ENCODE results near the gene DPF3.
A peak's percentile ranks its signal among the peaks of the same experiment; 100 is the strongest.

The DPF3 gene

DNA sequence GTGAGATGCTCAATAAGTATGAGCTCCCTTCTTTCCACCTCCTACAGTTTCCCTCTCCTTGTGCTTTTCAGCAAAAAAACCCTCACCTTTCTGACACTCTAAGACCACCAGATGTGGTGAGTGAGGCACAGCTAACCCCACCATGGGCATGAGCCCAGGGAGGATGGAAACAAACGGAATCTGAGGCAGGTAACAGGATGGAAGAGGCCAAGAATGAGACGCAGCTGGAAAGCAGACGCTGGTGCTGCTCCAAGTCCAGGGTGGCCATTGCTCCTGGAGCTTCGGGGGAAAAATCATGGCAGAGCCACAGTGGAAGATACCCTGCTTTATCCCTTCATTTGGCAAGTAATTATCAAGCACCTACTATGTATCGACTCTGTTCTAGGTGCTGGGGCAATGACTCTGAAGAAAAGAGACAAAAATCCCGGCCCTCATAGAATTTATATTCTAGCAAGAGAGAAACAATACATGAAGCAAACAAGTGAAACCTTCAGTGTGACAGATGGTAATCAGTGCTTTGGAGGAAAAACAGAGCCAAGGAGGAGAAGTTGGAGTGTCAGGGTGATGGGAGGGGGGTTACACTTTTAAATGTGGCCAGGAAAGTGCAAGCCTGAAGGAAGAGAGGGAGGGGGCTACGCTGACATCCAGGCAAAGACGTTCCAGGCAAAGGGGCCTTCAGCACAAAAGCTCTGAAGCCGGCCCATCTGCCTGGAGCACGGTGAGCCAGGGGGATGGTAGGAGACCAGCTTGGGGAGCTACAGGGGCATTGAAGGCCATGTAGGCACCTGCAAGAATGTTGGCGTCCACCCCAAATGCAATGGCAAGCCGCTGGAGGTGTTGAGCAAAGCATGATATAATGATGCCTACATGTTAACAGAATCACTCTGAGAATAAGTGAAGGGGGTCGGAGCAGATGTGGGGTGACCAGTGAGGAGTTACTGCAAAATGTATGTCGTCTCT, 154.2 kb downstream of the DPF3 start:
- no peak for DNase-seq

DNA sequence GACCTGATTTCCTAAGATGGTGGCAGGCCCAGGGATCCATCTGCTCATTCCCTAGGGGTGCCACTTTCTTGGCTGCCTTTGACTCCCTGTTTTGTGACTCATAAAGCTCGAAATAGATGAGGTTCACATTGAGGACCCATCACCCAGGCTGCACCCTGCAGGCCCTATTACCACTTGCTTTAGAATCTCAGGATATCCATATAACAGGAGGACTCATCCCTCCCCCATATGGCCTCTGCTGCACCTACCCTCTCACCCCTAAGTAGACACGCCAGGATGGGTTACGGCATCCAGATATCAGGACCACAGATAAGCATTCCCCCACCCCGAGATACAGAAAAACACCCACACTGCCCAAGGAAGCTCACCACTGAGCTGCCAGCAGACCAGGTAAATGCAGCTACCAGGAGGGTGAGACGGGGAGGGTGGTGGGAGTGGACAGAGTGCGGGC, 155.7 kb downstream of the DPF3 start:
- DNase-seq = no peak

DNA sequence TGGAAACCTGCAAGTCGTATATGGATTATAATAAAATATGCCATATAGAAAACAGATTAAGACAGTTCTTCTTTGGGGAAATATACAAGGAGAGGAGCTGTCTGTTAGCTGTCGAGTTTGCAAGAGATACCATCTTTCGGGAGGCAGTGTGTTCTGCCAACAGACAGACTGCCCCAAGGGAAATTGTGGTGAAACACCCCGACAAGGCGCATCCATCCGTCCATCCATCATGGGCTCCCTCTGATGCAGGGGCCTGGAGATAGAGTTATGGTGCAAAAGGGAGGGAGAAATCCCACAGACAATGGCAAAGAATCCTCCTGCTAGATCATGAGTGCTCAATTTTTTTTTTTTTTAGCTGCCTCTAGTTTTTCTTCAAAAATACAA, 156.3 kb downstream of the DPF3 start:
- DNase-seq = no peak

DNA sequence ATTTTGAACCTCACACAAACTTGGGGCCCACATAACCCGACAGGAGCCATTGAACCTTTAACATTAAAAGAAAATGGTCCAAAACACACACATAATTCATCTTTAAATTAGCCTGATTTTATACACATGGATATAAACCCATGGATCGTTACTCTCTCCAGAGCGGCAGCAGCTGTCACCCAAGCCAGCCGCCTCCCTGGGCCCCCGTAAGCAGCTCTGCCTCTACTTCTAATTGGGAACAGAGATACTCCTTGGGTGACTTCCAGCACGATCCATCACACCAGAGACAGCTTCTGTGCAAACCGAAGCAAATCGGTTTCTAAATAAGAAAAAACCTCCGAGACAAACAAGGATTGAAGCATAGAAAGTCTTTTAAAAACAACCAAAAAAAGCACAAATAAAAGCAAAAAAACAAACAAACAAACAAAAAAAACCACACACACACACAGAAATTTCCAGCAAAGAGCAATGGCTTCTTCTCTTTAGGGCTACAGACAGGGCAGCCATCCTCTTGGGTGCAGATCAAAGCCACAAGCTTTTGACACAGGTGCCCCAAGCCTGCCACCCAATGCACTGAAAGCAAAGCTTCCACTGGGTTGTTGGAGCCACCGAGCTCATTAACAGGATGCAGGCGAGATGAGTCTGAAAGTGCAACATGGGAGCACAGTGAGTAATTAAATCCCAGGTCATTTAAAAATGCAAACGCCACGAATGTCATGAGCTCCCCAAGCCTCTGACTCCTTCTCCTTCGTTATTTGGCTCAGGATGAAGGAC, 156.9 kb downstream of the DPF3 start:
- DNase-seq = no peak

DNA sequence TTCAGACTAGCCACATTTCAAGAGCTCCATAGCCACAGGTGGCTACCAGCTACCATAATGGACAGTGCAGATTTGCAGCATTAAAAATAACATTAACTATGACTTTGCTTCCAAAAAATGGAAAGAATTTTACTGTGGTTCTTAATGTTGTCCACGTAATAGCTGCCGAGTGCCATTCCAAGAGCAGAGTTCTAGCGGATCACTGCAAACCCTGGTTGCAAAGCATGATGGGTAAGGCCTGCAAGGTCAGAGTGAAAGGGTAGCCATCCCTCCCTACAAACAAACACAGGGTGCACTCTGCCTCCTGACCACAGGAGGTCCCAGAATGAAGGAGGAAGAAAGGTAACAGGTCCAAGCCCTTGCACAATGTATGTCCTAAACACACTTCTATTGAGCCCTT, 157.6 kb downstream of the DPF3 start:
- DNase-seq = no peak

DNA sequence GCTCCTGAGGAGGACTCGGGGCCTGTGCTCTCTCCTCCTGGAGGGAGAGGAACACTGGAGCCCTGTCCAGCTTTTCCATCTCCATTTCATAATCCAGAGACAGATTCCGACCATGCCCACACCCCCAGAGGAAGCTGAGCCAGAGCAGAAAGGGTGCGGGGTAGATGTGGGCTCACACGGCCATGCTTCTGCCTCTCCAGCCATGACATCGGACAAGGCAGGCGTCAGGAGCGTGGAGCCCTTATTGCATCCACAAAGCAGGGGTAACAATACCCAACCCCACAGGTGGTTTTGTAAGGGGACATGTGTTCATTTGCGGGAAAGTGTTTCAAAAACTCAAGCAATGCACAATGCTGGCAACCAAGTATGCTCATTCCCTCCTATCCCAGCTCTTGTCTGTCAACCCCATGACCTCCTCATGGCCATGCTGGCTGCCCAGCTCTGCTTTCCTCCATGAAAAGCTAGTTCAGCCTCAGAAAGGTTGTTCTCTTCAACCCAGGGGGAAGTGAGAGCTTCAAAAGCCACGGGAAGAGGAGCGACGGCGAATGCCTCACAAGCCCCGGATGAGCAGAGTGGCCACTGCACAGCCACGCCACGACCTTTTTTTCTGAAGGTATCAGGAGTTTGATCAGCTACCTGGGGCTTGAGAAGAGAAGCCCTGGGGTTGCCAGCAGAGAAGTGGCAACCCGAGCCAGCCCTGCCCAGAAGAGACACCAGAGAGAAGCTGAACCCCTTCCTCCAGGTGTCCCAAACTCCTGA, 161.7 kb downstream of the DPF3 start:
- no peak for DNase-seq

DNA sequence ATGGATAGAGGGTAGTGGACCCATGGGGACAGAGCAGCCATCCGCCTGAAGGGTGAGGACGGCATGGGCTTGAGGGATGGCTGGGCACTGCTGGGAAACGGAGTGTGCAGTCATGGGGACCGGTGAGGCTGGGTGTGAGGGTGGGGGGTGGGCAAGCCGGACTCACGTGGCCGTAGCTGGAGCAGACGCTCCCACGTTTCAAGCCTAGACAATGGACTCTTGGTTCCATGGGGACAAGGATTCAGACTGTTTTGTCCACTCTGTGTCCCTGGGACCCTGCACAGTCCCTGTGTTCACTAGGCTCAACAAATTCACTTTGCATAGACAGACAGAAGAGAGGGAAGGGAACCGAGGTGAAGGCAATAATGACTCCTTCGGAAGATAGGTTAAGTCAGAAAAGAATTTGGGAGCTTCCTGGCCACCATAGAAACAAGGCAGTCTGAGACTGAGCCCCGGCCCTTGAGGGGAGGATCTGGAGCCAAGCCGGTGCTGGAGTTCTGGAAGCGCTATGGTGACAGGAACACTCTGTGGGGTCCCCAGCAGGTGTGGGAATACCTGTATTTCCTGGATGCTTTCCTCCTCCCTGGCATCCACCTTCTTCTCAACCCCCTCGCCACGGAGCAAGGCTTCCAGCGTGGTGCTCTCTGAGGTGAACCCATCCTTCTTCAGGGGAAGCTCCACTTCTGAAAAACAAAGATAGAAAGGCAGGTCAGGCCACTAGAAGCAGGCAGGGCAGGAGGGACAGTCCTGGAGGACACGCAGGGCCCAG, 162.5 kb downstream of the DPF3 start:
- no peak for DNase-seq

DNA sequence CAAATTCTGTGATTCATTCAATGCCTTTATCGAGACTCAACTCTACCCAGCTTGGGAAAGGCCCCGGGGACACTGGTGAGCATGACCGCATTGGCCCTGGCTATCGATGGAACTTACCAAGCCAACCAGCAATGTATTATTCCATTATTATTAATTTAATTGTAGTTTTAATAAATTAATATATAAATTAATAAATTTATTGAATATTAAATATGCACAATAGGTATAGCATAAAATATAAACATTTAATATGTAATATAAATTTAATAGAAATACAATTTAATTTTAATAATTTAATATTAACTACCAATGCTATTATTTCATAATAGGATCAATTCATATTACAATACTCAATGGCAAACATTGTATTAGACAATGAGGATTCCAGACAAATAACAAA, 163.4 kb downstream of the DPF3 start:
- DNase-seq = no peak

DNA sequence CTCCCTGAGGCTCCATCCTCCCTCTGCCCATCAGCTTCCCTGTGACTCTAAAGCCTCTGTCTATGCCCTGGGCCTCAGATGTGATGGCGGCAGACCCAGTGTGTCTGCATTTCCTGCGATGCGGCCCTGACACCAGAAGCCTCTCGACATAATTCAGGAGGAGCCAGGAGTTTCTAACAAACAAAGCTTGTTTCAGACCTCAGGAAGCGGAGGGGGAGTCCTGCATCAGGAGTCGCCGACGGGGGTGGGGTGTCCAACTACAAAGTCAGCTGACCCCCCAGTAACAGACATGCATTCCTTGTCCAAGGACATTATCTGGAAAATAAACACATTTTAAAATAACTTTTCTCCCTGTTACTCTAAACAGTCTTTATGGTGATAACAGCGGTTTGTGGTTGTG, 167.5 kb downstream of the DPF3 start:
- no peak for DNase-seq

DNA sequence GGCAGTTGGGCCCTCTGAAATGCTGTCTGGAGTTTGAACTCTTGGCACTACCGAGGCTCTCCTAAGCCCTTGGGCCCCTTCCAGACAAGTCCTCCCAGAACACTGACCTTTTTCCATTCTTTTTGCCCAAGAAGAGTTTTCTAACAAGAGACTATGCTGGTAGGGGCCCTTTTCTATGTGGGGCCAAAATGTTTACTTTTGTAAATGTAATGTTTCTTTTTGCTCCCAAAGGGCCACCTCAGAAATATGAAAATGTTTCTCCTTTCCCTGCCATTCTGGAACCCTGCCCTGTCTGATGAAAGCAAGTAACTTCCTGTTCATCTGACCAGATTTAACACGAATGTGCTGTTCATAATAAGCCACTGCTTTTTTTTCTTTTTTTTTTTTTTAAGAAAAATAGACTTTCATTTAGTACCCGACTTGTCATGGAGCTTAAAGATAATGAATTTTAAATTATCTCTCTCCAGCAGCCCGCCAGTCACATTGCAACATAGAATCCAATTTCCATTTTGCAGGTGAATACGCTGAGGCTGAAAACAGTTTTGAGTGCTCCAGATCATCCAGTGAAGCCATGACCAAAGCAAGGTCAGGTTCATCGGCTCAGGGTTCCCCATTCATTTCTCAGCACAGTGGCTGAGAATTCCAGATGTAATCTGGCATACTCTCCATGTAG, 169.9 kb downstream of the DPF3 start:
- DNase-seq = no peak

DNA sequence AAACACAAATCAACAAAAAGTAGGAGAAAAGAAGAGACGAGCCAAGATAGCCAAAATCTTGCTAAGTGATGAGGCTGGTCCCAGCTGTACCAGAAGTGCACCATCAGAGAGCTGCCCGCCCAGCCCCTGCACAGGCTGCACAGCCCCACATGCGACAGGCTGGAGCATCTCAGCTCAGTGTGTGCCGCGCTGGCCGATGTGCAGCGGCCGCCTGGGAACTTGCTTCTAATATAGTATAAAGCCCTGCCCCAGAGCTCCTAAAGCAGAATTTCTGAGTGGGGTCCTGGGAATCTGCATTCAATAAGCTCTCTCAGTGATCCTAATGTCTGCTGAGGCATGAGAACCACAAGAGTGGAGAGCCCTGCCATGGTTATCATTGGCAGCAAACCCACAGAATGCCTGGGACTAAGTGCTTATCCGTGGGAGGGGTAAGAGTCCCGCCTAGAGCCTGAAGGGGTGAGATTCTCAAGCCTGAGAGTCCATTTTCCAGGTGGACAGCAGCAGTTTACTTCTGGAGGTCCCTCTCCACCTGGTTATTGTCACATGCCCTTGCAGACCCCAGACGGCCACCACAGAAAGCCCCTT, 171.6 kb downstream of the DPF3 start:
- DNase-seq = no peak

DNA sequence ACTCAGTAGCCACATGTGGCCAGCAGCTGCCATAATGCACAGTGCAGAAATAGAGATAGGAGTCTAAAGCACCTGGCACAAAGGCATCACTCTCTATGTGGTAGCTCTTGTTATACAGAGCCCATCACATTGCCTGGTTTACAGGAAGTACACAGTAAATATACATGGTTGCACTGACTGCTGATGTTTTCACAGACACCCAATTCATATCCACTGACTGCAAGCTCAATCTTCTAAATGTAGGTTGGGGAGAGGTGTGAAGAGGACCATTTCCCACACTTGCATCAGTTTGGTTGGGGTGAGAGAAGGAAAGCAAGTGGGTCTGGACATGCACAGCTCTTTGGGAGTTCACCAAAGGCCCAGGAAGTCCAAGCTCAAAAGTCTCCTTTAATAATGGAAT, 172.8 kb downstream of the DPF3 start:
- no peak for DNase-seq

DNA sequence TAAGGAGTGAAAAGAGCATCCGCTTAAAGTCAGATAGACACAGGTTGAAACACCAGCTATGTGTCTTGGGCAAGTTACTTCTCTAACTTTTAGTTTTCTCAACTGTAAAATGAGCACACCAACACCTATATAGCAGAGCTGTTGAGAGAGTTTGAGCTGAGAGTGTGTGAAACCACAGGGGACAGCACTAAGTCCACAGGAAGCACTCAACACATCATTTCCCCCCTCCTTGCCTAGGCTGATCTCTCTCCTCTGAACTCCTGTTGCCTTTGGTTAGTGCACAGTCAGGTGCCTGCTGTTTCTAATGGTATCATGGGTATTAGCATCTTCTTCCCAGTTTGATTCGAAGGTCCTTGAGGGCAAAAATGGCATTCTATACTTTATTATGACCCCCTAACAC, 176.7 kb downstream of the DPF3 start:
- no peak for DNase-seq

DNA sequence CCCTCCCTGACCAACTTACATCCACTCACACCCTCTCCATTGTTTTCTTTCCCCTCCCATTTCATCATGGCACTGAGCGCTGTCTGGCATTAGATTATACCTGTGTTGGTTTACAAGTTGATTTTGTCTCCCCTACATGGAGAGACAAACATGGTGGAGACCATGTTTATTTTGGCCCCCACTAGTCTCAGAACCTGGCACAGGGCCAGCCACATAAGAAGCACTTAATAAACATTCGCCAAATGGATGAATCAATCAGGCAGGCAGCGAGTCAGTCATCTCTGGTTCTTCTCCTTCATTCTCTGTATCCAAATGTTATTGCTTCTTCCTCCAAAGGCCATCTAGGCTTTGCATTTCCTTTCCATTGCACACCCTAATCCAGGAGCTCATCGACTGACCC, 177.4 kb downstream of the DPF3 start:
- DNase-seq = no peak

DNA sequence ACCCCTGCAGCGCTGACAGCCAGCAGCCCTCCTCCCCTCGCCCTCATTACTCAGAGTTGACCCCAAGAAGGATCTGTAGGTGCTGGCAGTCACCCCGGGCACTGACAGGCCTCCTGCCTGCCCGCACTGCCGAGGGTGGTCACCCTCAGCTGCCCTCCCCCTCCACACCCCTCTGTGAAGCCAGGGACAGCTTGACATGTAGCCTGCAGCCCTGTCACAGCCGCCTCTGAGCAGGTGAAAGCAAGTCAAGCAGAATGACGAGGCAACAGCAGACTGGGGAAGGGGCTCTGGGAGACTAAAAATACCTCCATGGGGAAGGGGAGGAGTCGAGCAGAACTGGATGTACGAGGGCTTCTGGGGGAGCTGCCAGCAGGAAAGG, 178.1 kb downstream of the DPF3 start:
- no peak for DNase-seq

DNA sequence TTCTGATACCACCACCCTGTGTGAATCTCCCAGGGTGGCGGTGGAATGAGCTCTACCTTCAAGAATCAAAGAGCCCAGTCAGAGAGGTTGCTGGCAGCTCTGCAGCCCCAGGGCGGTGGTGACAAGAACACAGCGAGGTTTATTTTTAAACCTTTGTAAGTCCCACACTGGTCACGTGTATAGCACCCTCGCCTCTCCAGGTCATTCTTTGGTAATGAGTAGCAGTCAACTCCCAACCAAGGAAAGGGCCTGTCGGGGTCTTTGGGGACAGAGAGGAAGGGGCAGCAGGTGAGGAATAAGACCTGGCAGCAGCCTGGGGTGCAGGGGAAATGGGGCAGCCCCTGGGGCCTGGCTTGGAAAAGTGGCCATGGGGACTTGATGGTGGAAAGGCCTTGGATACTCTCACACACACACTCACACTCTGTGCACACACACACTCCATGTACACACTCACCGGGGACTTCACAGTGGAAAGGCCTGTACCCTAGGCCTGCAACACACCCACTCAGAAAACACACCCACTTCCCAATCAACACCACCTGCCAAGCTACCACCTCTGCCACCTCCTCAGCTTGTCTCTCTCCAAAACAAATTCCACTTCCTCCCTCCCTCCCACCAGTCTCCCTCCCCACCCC, 178.6 kb downstream of the DPF3 start:
- DNase-seq = no peak

DNA sequence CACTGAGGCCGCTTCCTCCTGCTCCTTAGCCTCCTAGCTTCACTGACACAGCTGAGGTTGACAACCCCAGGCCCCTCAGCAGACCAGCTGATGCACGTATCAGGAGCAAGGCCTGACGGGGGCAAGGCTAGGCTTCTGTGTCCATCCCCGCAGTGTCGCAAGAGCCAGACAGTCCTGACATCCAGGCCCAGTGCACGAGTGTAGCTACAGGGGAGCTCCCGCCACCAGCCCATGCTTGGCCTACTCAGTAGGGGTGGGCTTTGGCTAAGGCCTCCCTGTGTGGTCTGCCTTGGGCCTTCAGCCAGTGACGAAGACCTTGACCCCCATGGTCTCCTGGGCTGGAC, 179.1 kb downstream of the DPF3 start:
- no peak for DNase-seq

DNA sequence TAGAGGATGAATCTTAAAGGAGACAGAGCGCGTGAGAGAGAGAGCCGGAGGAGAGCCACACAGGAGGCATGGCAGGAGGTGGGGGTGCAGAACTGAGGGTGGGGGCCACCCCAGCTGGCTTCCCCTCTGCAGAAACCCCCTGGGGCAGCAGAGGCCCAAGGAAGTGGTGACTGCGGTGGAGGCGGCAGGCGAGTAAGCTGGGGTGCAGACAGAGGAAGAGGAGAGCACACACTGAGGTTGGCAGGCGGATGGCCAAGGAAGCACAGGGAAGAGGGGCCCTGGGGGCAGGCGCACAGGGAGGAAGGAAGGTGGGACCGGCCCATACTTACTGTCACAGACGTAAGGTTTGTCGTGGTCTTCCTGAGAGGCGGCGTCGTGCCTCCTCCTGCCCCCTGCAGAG, 179.8 kb downstream of the DPF3 start:
- no peak for DNase-seq

DNA sequence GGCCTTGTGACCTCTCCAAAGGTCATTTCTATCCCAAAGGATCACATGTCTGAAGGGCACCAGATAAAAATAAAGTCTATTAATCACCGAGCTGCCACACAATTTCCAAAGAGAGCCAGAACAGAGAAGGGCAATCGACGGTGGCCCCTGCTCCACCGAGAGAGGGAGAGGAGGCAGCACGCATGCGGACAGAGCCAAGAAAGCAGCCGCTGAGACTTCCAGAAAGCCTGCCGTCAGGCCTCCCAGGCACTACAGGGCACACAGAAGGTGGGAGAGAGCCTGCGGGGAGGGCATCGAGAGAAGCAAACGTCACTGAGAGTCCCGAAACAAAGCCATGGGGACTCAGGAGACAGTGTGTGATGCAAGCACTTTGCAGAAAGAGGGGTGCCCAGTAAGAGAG, 182.0 kb downstream of the DPF3 start:
- no peak for DNase-seq

DNA sequence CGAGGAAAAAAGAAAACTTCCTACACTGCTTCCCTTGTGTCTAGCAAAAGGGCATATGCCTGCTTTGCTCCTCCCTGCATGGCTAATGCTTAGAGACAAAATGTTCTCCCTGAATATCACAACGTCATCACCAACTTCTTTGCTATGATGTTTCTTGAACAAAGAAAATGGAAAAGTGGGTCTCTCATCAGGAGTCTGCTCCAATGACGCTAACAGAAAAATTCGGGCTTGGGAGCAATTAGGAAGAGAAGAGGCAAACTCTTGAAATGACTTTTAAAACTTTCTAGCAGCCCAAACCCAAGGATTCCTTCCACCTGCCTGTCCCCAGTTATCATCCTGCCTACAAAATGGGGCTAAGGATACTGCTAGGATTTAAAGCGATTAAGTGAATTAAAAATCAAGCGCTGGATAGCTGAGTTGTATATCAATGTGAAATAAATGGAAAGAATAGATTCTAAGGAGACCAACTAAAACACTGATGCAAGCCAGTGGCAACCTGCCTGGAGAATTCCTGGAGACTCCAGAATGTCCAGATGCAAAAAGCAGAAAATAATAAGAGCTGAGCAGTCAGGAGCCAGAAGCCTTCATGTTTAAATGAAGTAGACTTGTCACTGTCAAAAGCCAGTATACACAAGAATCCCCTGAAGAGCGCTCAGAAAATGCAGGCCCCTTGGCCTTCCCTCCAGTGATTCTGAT, 183.8 kb downstream of the DPF3 start:
- DNase-seq = peak; percentile 71

Measured in right hindlimb (tissue), 1 donor.